ENCODE measurements around the gene SPAG4.
A peak's percentile ranks its signal among the peaks of the same experiment; 100 is the strongest.

SPAG4 gene

GRCh38 chr20:35625584-35626385 lies 10.2 kb downstream of the SPAG4 start:
- no peak for DNase-seq

DNA sequence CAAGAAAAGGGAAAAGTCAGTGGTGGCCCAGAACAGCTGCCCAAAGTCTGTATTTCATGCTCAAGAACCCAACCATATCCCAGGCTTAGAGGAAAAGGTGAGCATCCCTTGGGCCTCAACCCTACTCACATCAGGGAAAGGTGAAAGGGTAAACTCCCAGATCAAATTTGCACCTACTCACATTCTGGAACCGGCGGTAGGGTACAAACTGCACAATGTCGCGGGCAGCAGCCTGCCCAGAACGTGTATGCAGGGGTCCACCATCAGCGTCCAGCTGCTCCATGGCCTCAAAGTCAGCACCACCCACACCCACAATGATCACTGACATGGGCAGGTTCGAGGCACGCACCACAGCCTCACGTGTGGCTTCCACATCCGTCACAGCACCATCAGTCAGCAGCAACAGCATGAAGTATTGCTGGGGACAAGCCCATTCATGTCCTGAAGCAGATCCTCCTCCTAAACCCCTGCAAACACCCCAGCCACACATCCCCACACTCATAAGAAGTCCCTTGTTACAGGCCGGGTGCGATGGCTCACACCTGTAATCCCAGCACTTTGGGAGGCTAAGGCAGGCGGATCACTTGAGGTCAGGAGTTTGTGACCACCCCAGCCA lies 10.9 kb downstream of the SPAG4 start:
- DNase-seq, result no peak

- DNase-seq, result no peak
Observed at GRCh38 chr20:35627121-35627520, 11.5 kb downstream of the SPAG4 start.

GRCh38 chr20:35629427-35630145 lies 14.0 kb downstream of the SPAG4 start:
- peak; percentile 31 to 51 for DNase-seq

- DNase-seq, result no peak
Observed at GRCh38 chr20:35630636-35631035, 15.0 kb downstream of the SPAG4 start.

GRCh38 chr20:35632539-35633115 lies 17.0 kb downstream of the SPAG4 start:
- DNase-seq, result no peak

- DNase-seq, result no peak
Observed at GRCh38 chr20:35635652-35636051, 20.0 kb downstream of the SPAG4 start.

- no peak for DNase-seq
Observed at GRCh38 chr20:35636095-35636494, 20.5 kb downstream of the SPAG4 start.

- DNase-seq, result no peak
Observed at GRCh38 chr20:35637276-35637675, 21.6 kb downstream of the SPAG4 start.

DNA sequence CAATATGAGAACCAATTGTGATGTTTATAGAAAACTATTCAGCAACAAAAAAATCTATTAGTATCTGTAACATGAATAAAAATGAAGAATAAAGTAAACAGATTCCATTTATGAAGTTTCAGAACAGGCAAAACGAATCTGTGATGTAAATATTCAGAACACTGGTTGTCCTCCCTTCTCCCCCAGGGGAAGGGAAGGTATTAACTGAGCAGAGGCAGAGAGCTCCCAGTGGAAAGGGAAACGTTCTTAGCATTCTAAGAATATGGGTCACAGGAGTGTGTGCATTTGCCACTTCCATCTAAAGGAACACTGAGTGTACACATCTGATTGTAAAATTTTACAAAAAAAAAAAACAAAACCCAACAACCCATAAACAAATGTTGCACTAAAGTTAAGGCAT lies 23.1 kb downstream of the SPAG4 start:
- no peak for DNase-seq

GRCh38 chr20:35640724-35641123 lies 25.1 kb downstream of the SPAG4 start:
- no peak for DNase-seq

DNA sequence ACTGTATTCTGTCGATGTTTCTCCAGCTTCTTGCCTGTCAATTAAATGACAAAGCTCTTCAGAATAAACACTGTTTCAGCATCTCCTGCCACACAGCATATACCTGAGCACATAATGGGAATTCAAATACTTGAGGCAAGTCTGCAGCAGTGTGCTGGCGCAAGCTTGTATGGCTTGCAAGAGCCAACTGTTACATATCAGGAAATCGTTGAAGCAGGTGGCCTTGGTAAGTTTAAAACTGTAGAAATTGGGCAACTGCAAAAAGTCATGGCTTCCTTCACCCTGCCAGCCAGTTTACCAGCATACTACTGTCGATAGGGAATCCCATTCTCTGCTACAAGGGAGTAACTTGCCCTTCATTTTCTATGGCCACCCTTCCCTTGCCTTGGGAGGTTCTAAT lies 26.1 kb downstream of the SPAG4 start:
- DNase-seq, result no peak

GRCh38 chr20:35643045-35643444 lies 27.4 kb downstream of the SPAG4 start:
- no peak for DNase-seq

DNA sequence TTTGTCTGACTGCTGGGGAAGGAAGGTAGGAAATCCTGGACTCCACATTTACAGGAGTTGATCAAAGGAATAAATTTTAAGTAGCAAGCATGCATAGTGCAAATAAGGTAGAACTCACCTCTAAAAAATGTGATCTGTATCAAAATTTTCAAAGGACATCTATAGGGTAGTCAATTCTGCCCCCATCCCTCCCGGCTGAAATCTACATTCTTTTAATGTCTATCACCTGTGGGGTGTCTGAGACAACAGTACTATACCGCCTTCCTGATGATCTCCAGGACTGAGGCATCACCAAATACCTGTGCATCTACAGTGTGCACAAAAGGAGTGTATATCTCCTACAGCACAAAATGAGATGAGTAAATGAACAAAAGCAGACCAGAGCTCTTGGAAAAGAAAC lies 29.2 kb downstream of the SPAG4 start:
- no peak for DNase-seq

GRCh38 chr20:35648836-35649235 lies 33.2 kb downstream of the SPAG4 start:
- no peak for DNase-seq

DNA sequence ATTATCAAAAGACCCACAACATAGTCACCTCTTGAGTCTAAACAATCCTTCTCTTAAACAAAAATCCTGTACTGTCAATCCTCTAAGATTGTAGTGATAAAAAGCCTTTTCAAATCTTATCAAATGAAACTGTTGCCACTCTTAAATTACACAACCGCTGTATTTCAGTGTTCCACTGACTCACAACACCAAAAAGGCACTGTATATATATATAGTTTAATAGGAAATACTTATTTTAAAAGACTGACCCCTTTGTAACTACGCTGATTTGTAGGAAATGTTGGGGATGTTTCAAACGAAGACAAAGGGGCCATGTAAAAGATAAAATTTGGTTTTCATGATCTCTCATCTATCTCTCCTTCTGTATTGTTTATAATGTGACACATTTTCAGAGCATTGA lies 35.0 kb downstream of the SPAG4 start:
- DNase-seq, result no peak

- no peak for DNase-seq
Observed at GRCh38 chr20:35651958-35652357, 36.3 kb downstream of the SPAG4 start.

DNA sequence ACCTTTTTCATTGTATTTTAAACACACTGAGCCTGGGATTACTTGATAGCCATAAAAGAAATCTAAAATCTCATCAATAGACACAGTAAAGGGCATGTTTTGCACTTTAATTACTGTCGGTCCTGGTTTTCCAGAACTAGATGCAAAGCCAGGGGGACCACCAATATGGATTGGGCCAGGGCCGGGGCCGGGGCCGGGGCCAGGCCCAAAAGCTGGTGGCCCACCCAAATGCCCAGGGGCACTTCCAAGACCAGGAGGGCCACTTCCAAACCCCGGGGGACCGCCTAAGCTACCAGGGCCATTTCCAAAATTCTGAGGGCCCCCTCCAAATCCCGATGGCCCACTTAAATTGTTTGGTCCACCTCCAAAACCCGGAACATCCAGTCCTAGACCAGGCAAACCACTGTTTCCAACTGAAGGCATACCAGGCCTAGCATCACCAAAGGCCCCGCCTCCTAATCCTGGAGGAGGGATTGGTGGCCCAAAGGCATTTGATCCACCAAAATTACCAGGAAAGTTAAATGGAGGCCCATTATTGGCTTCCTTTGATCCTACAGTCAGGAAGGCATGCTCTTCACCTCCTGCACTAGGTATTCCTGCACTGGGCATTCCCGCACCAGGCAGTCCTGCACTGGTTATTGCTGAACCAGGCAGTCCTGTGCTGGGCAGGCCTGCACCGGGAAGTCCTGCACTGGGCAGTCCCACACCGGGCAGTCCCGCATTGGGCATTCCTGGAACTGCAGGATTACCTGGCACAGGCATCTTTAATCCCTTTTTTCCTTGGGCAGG lies 37.2 kb downstream of the SPAG4 start:
- DNase-seq, result no peak

DNA sequence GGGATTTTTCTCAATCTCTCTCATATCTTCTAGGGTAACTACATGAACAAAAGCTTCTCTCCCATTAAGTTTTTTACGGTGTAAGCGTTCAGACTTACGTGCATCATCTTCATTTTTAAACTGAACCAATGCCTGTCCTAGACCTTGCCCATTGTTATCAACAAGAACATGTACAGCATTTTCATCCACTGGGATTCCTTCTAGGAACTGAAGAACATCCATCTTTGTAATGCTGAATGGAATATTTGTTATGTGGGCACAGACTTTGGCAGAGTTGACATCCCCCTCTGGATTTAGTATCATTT lies 37.8 kb downstream of the SPAG4 start:
- DNase-seq, result no peak

DNA sequence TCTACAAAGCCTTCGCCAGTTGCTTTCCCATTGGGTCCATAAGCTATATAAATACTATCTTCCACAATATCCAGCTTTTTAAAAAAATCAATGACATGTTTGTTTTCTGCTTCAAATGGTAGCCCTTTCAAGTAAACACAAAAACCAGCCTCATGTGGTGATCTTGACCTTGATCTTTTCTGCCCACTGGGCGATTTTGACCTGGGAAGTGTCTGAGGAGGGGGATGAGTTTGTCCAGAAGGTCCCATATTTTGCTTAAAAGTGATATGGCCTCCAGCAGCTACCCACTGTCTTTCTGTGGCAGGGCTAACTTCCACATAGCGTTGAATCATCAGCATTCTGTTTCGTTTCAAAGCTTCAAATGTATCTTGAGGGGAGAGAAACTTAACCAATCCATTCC lies 38.3 kb downstream of the SPAG4 start:
- no peak for DNase-seq

GRCh38 chr20:35654415-35654814 lies 38.8 kb downstream of the SPAG4 start:
- DNase-seq, result no peak

DNA sequence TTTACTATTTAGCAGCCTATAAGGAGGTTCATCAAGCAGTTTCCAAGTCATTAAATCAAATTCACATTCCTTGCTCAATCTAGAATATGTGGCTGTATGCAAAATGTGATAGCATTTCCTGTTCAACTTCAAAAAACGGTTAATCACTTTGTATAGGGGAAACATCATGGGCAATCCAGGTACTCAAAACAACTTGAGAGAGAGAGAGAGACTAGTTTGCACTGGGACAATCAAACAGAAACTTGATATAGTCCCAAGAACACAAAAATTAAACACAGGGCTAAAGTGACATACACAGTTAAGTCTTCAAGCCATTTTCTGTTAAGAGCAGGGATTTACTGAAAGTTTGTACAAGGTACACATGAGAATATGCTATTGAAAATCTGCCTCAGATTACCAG lies 41.6 kb downstream of the SPAG4 start:
- no peak for DNase-seq
